ENCODE measurements around the gene TNK2.

DNA sequence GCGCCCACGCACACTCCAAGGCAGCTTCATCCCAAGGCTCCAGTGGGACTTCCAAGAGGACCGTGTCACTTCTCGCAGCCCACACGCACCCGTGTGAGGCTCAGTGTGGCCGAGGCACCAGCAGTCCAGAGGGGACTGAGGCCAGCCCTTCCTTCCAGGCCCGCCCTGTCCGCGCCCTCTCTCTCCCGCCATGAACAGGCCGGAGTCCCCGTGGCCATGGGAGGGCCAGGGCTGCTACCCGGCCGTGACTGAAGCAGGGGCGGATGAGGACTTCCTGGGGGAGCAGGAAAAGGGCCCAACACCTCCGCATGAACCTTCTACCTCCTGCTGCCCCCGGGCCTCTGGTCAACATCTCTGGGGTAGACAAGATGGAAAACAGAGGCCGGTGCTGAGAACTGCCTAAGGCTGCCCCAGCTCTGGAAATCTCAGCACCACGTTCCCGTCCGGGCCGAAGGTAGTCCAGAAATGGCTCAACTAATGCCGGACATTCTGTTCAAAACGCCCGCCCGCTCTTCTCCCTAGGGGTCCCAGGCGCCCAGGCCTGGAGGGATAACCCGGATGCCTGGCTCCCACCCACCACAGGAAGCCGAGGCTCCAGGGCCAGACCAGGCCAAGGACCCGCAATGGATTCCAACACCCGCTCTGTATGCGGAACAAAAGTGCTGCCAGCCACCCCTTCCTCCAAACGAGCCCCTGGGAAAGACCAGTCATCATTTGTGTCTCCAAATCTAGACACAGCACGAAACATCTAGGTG is 32.7 kb downstream of the TNK2 start:
- TF ChIP-seq ZBTB20 (CRISPR knock-in tag; IDR thresholded peaks at IDR 0.05; ENCODE audit: borderline replicate concordance, low read depth) (no peak), HDAC2 (CRISPR knock-in tag; IDR thresholded peaks at IDR 0.05) (no peak), NFE2L2 (IDR thresholded peaks at IDR 0.05; ENCODE audit: low read length) (no peak), HNF4A (CRISPR knock-in tag; IDR thresholded peaks at IDR 0.05) (no peak), IRF2 (CRISPR knock-in tag; IDR thresholded peaks at IDR 0.05) (no peak), TARDBP (CRISPR knock-in tag; IDR thresholded peaks at IDR 0.05) (no peak), SIX4 (CRISPR knock-in tag; IDR thresholded peaks at IDR 0.05) (no peak)
